H1 (cell line): ENCODE measurements around the gene METTL22. TPM values are rescaled to one million over a fixed set of nuclear protein-coding genes. Genes with fewer than 3 reads are reported as not detected.

Source experiments
- CTCF ChIA-PET: fragments of 300-600 bp; sonication (Branson Sonifier 250); formaldehyde crosslinking; loops from one replicate; lab custom pipeline; 2021; ENCODE audit not compliant: partially characterized antibody; lab: Charles Lee
- POLR2A ChIA-PET: fragments of 300-600 bp; sonication (Branson Sonifier 250); formaldehyde crosslinking; loops from one replicate; lab custom pipeline; 2021; ENCODE audit warnings: inconsistent platforms; ENCODE audit not compliant: partially characterized antibody; lab: Charles Lee
- DNase-seq, 2 experiments: peaks; one replicate each; pipeline versions ENCODE4 v3.0.0 to v3.0.0-alpha.2; 2010 to 2022; ENCODE audit warnings: low spot score in 2 of 2, low read depth in 1 of 2, mixed read lengths in 1 of 2
- FAIRE-seq: peaks from 2 replicates; lab custom pipeline; 2011; peaks lifted over from hg19 to GRCh38; lab: Jason Lieb, UNC
- H2AFZ ChIP-seq: 2 replicates; pipeline ENCODE4 v1.8.1; 2012; ENCODE audit warnings: low read length, inconsistent platforms
- H2AK5ac ChIP-seq: 2 replicates; pipeline ENCODE4 v1.6.1; 2013; ENCODE audit warnings: low read depth, low read length
- H2BK120ac ChIP-seq: replicated peaks from 2 replicates; pipeline ENCODE3; 2013; ENCODE audit warnings: low read depth, low read length, inconsistent platforms
- H2BK12ac ChIP-seq: 2 replicates; pipeline ENCODE4 v1.6.1; 2013; ENCODE audit warnings: low read depth, low read length
- H2BK15ac ChIP-seq: 2 replicates; pipeline ENCODE4 v1.6.1; 2013; ENCODE audit warnings: low read length
- H2BK20ac ChIP-seq: 2 replicates; pipeline ENCODE4 v1.6.1; 2013; ENCODE audit warnings: low read length
- H2BK5ac ChIP-seq: 2 replicates; pipeline ENCODE4 v1.6.1; 2013; ENCODE audit warnings: low read depth, low read length
- H3K14ac ChIP-seq: 2 replicates; pipeline ENCODE4 v1.6.1; 2013; ENCODE audit warnings: inconsistent platforms; ENCODE audit not compliant: insufficient read length
- H3K18ac ChIP-seq: 2 replicates; pipeline ENCODE4 v1.6.1; 2013; ENCODE audit warnings: low read length; ENCODE audit errors: extremely low read depth
- H3K23ac ChIP-seq: 2 replicates; pipeline ENCODE4 v1.6.1; 2013; ENCODE audit warnings: inconsistent platforms; ENCODE audit not compliant: insufficient read length
- H3K23me2 ChIP-seq: 2 replicates; pipeline ENCODE4 v1.6.1; 2013; ENCODE audit warnings: low read depth, low read length
- H3K27ac ChIP-seq: 2 replicates; pipeline ENCODE4 v1.6.1; 2011; ENCODE audit warnings: low read depth, low read length, inconsistent platforms
- H3K27me3 ChIP-seq, 4 experiments: replicated peaks in 1 of 4; 1 replicate in 1 of 4; 2 replicates in 3 of 4; pipeline versions ENCODE4 v1.6.1 to v1.8.1; 2011 to 2013; ENCODE audit warnings: low read length in 3 of 4, mild to moderate bottlenecking in 3 of 4, inconsistent platforms in 2 of 4, mixed read lengths in 2 of 4, moderate library complexity in 1 of 4; ENCODE audit not compliant: control insufficient read depth in 3 of 4, insufficient read depth in 3 of 4; ENCODE audit errors: extremely low read depth in 1 of 4
- H3K36me3 ChIP-seq, 4 experiments: 2 replicates each; pipeline versions ENCODE4 v1.6.1 to v1.8.1; 2011 to 2013; ENCODE audit warnings: mild to moderate bottlenecking in 4 of 4, low read length in 3 of 4, moderate library complexity in 2 of 4, control low read depth in 1 of 4, inconsistent platforms in 1 of 4; ENCODE audit not compliant: insufficient read depth in 4 of 4, control insufficient read depth in 2 of 4
- H3K4ac ChIP-seq: replicated peaks from 2 replicates; pipeline ENCODE3; 2013; ENCODE audit warnings: low read length, low read depth, mixed read lengths, inconsistent platforms; ENCODE audit not compliant: insufficient read length
- H3K4me1 ChIP-seq, 4 experiments: replicated peaks in 1 of 4; 1 replicate in 1 of 4; 2 replicates in 3 of 4; pipeline versions ENCODE4 v1.6.1 to v1.8.1; 2011 to 2013; ENCODE audit warnings: low read length in 3 of 4, inconsistent platforms in 2 of 4, mixed read lengths in 1 of 4; ENCODE audit not compliant: insufficient read depth in 4 of 4, control insufficient read depth in 3 of 4
- H3K4me2 ChIP-seq, 2 experiments: 2 replicates each; pipeline versions ENCODE4 v1.6.1 to v1.8.1; 2011 to 2013; ENCODE audit warnings: low read depth in 2 of 2, low read length in 2 of 2, control low read depth in 1 of 2, inconsistent platforms in 1 of 2, mild to moderate bottlenecking in 1 of 2; ENCODE audit not compliant: insufficient read depth in 1 of 2
- H3K4me3 ChIP-seq, 4 experiments: fragments of 200-600, 300-600 bp in 1 of 4; sonication (generic), shearing (Covaris generic), sonication (Bioruptor Twin) in 1 of 4; 2 replicates each; pipeline versions ENCODE4 v1.5.1 to v1.8.1; 2011 to 2016; ENCODE audit warnings: low read length in 4 of 4, low read depth in 3 of 4, control low read depth in 2 of 4, inconsistent platforms in 2 of 4, mild to moderate bottlenecking in 2 of 4, mixed read lengths in 1 of 4, moderate library complexity in 1 of 4; ENCODE audit not compliant: insufficient read depth in 2 of 4; ENCODE audit errors: extremely low read depth in 1 of 4
- H3K56ac ChIP-seq: replicated peaks from 2 replicates; pipeline ENCODE3; 2013; ENCODE audit warnings: low read depth, mild to moderate bottlenecking, mixed read lengths, low read length, inconsistent platforms; ENCODE audit not compliant: insufficient read length
- H3K79me1 ChIP-seq: 2 replicates; pipeline ENCODE4 v1.6.1; 2013; ENCODE audit warnings: low read depth, low read length, control low read depth
- H3K79me2 ChIP-seq, 2 experiments: 2 replicates each; pipeline versions ENCODE4 v1.6.1 to v1.8.1; 2012 to 2013; ENCODE audit warnings: low read length in 2 of 2, mild to moderate bottlenecking in 2 of 2, inconsistent platforms in 1 of 2; ENCODE audit not compliant: insufficient read depth in 2 of 2, control insufficient read depth in 1 of 2
- H3K9ac ChIP-seq, 4 experiments: replicated peaks in 1 of 4; 1 replicate in 1 of 4; 2 replicates in 3 of 4; pipeline versions ENCODE4 v1.6.1 to v1.8.1; 2011 to 2013; ENCODE audit warnings: low read depth in 3 of 4, low read length in 3 of 4, control low read depth in 2 of 4, mild to moderate bottlenecking in 2 of 4, moderate library complexity in 2 of 4, inconsistent platforms in 1 of 4; ENCODE audit errors: extremely low read depth in 1 of 4
- H3K9me3 ChIP-seq, 2 experiments: 2 replicates each; pipeline versions ENCODE4 v1.6.1 to v1.8.1; 2012 to 2013; ENCODE audit warnings: mild to moderate bottlenecking in 2 of 2, moderate library complexity in 2 of 2, control low read depth in 1 of 2, inconsistent platforms in 1 of 2, low read depth in 1 of 2, low read length in 1 of 2, mixed read lengths in 1 of 2; ENCODE audit not compliant: insufficient read depth in 2 of 2
- H4K20me1 ChIP-seq, 2 experiments: replicated peaks in 1 of 2; 2 replicates each; pipeline versions ENCODE3 to v1.8.1; 2011 to 2013; ENCODE audit warnings: inconsistent platforms in 2 of 2, low read length in 2 of 2, mild to moderate bottlenecking in 1 of 2; ENCODE audit not compliant: insufficient read depth in 2 of 2, control insufficient read depth in 1 of 2
- H4K5ac ChIP-seq: 2 replicates; pipeline ENCODE4 v1.6.1; 2013; ENCODE audit warnings: low read length, low read depth, mixed read lengths, inconsistent platforms; ENCODE audit not compliant: insufficient read length
- H4K8ac ChIP-seq: 2 replicates; pipeline ENCODE4 v1.8.0; 2013; ENCODE audit warnings: mild to moderate bottlenecking, moderate library complexity, low read length, inconsistent platforms; ENCODE audit not compliant: insufficient read depth; ENCODE audit errors: extremely low read depth
- H4K91ac ChIP-seq: replicated peaks from 2 replicates; pipeline ENCODE3; 2013; ENCODE audit warnings: low read length, mixed read lengths, inconsistent platforms; ENCODE audit not compliant: insufficient read length
- BCL11A ChIP-seq, 2 experiments: IDR thresholded peaks; one replicate each; pipeline ENCODE4 v1.6.1; 2011; ENCODE audit warnings: low read depth in 2 of 2, low read length in 2 of 2, mild to moderate bottlenecking in 2 of 2
- CTCF ChIP-seq, 3 experiments: IDR thresholded peaks; 1 replicate in 2 of 3; 2 replicates in 1 of 3; pipeline versions ENCODE4 v1.5.1 to v1.6.1; 2011; ENCODE audit warnings: low read length in 3 of 3, mild to moderate bottlenecking in 3 of 3, inconsistent platforms in 2 of 3, low read depth in 1 of 3, moderate library complexity in 1 of 3; ENCODE audit not compliant: insufficient read depth in 1 of 3; ENCODE audit errors: control extremely low read depth in 1 of 3
- E2F6 ChIP-seq: IDR thresholded peaks from 2 replicates; pipeline ENCODE4 v1.6.1; 2012; ENCODE audit warnings: inconsistent platforms
- EZH2 ChIP-seq: fragments of 200-600 bp; sonication (generic); IDR thresholded peaks from 2 replicates; pipeline ENCODE4 v1.7.1; 2012; ENCODE audit warnings: low read depth, mild to moderate bottlenecking, moderate library complexity, low read length, inconsistent platforms; ENCODE audit not compliant: severe bottlenecking
- HDAC6 ChIP-seq: IDR thresholded peaks from one replicate; pipeline ENCODE4 v1.7.1; 2012; ENCODE audit warnings: low read depth, mild to moderate bottlenecking, inconsistent platforms, low read length, moderate library complexity
- KDM4A ChIP-seq: IDR thresholded peaks from one replicate; pipeline ENCODE4 v1.7.1; 2012; ENCODE audit warnings: low read depth, mild to moderate bottlenecking, moderate library complexity, low read length, inconsistent platforms; ENCODE audit not compliant: severe bottlenecking
- SUZ12 ChIP-seq: fragments of 200-600 bp; sonication (generic); IDR thresholded peaks from 2 replicates; pipeline ENCODE4 v1.6.1; 2012; ENCODE audit warnings: mild to moderate bottlenecking, inconsistent platforms, low read length, moderate library complexity, mixed read lengths
- WGBS, 2 experiments: shearing (Covaris generic) in 1 of 2; methylation state at CpG; one replicate each; pipeline versions ENCODE4 v1.1.6 to v1.1.7; 2013 to 2015; ENCODE audit warnings: low lambda C conversion rate in 2 of 2, mixed read lengths in 2 of 2, inconsistent platforms in 1 of 2, low coverage in 1 of 2, missing lambda C conversion rate in 1 of 2; ENCODE audit not compliant: insufficient replicate concordance in 2 of 2, insufficient coverage in 1 of 2, insufficient read length in 1 of 2; ENCODE audit errors: extremely low coverage in 1 of 2, missing lambda C conversion rate in 1 of 2; 5-methylcytosine and 5-hydroxymethylcytosine counted together
- polyA plus RNA-seq, 7 experiments: library from polyadenylated mRNA; depleted of rRNA in 3 of 7; stranded (reverse) in 5 of 7; unstranded in 2 of 7; fragments of >200 nt in 5 of 7; fragments of 200-250 nt in 2 of 7; gene quantifications; 1 replicate in 5 of 7; 2 replicates in 1 of 7; 4 replicates in 1 of 7; pipeline versions ENCODE4 v1.2.1 to v1.2.3, GENCODE V29; 2011 to 2013; ENCODE audit warnings: missing spikeins in 2 of 7, mixed read lengths in 2 of 7
- total RNA-seq: library from RNA; stranded (reverse); fragmentation: NEBNext Ultra II Directional; extraction: Animal tissue kit (Norgen Biotek cat#: 25700); gene quantifications from 2 replicates; pipeline ENCODE4 v1.2.1, GENCODE V29; 2021

Gene METTL22
- total and polyA plus RNA-seq, 2 of the 8 experiments (the other 6 are each of a cell fraction or from before 2014, with no cell fraction given), result 56.7 to 85.2 TPM

DNA sequence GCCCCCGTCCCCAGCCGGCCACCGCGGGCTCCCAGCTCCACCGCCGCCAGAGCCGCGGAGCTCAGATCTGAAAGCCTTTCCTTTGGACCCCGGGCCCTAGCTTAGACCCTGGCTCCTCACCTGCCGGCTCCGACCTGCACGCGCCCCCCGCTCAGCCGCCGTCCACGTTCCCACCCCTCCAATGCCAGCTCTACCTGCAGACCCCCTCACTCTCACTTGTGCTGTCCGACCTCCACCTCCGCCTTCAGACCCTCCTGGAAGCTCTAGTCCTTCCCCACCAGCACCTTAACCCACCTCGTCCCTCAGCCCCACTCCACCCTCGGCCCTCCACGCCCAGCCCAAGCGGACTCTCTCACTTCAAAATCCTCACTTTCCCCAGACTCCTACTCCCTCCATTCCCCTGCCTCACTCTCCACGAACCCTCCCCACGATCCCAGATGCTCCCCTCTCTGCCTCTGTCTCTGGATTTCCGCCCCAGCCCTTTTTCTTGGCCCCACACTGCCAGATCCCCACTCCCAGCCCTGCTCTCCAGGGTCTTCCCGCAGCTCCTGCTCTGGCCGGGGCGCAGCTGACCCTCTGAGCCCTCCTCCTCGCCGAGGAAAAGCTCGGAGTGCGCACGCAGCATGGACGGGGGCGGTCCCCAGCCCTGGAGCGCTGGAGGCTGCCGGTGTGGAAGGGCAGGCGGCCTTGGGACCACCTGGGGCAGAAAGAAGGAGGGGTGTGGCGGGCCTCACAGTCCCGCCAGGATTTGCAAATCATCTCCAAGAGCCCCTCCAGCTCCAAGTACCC is 31.4 kb upstream of the METTL22 start, which contains the start of gene TMEM114:
TSS of gene TMEM114 (minus strand) at position 612 of the 789 bp plus-strand sequence. CDS start 673 bp downstream, outside the sequence.
- no peaks in the 10 kb centered on the region for H3K79me2 ChIP-seq
- peak within 1 kb of the TSS; percentile 89 to 100 for H3K4me2 ChIP-seq
- ChIA-PET POLR2A (interaction anchor here (1.1 to 2.4 kb wide), 8 partner anchors 9 to 242 kb away, joined by 3 to 10 read pairs (median 4); no protein-coding TSS in a partner anchor), CTCF (interaction anchor here (0.6 to 12.4 kb wide), 9 partner anchors 9 to 545 kb away, joined by 3 to 162 read pairs (median 4); no protein-coding TSS in a partner anchor)
- no peak within 1 kb of the TSS for H2BK5ac ChIP-seq
- no peak for FAIRE-seq
- H3K27me3 ChIP-seq, result peaks cover 10 to 33% (median 21%) of the 10 kb centered on the region in 4 experiments
- H4K5ac ChIP-seq, result peak within 1 kb of the TSS; percentile 18
- H4K20me1 ChIP-seq, result peaks cover 0 to 7% of the 10 kb centered on the region in 2 experiments
- H2AK5ac ChIP-seq, result peak within 1 kb of the TSS; percentile 98
- H3K4me3 ChIP-seq, result peak within 1 kb of the TSS; percentile 52 to 69 (median 60)
- H3K27ac ChIP-seq, result no peak within 1 kb of the TSS
- H3K9me3 ChIP-seq, result peaks cover 0 to 4% of the 10 kb centered on the region in 2 experiments; a peak in 1 of 4 replicates
- H2AFZ ChIP-seq, result peak within 1 kb of the TSS; percentile 48; the same call in 1 of the 2 replicates
- H4K8ac ChIP-seq, result peak within 1 kb of the TSS; percentile 81
- peak within 1 kb of the TSS; percentile 83 for H3K18ac ChIP-seq
- no peak within 1 kb of the TSS for H3K23ac ChIP-seq
- no peaks in the 10 kb centered on the region for H3K79me1 ChIP-seq
- H2BK20ac ChIP-seq, result 0 out of 2 replicates have a peak within 1 kb of the TSS, but pooled peaks have one; percentile 15
- no peaks in the 10 kb centered on the region for H3K36me3 ChIP-seq
- peak within 1 kb of the TSS; percentile 87; the same call in 1 of the 2 replicates for H2BK12ac ChIP-seq
- peak in 1 of 2 experiments; percentile 65 for DNase-seq
- H3K9ac ChIP-seq, result peak within 1 kb of the TSS in 3 of 4 experiments; percentile 7 to 18 (median 8); a peak in 2 of 7 replicates
- H3K14ac ChIP-seq, result no peak within 1 kb of the TSS
- H3K4ac ChIP-seq, result no peak within 1 kb of the TSS
- peaks cover 25% of the 10 kb centered on the region for H3K23me2 ChIP-seq
- H2BK120ac ChIP-seq, result no peak within 1 kb of the TSS
- no peak within 1 kb of the TSS for H4K91ac ChIP-seq
- H3K56ac ChIP-seq, result peak within 1 kb of the TSS; percentile 94
- 3% methylated on average over 39 of the region's 41 CpGs; no CpG with 5 or more reads in 1 of the 2 experiments for WGBS, 2 experiments
- H3K4me1 ChIP-seq, result peaks cover 0 to 12% (median 5%) of the 10 kb centered on the region in 4 experiments; a peak in 3 of 7 replicates
- peak within 1 kb of the TSS; percentile 97 for H2BK15ac ChIP-seq
- TF ChIP-seq KDM4A, result peak; percentile 48
- no peak for TF ChIP-seq CTCF (IDR thresholded peaks at IDR 0.05; ENCODE audit: control extremely low read depth in 1 of 3, insufficient read depth in 1 of 3, low read depth in 1 of 3, low read length in 3 of 3)
- TF ChIP-seq BCL11A (IDR thresholded peaks at IDR 0.05; ENCODE audit: low read depth in 2 of 2, low read length in 2 of 2), result no peak
- peak; percentile 51 for TF ChIP-seq EZH2
- TF ChIP-seq E2F6, result no peak
- peak; percentile 65 for TF ChIP-seq SUZ12
- no peak for TF ChIP-seq HDAC6
